GM18861 (cell line): Measurements from ENCODE around the gene SREBF2.
"Not testable (repeated sequence)": the region's sequence is repeated elsewhere in the genome, so short reads cannot be mapped to it uniquely, and the experiment has no call there.

Experiments used
- ATAC-seq: cut with Tn5 transposase; IDR thresholded peaks from one replicate; pipeline ENCODE4 v1.9.1; 2021; ENCODE audit not compliant: unreplicated experiment

Gene SREBF2

GRCh38 chr22:41940832-41941765 is 108.2 kb downstream of the SREBF2 start:
- peak; percentile 26 for ATAC-seq

DNA sequence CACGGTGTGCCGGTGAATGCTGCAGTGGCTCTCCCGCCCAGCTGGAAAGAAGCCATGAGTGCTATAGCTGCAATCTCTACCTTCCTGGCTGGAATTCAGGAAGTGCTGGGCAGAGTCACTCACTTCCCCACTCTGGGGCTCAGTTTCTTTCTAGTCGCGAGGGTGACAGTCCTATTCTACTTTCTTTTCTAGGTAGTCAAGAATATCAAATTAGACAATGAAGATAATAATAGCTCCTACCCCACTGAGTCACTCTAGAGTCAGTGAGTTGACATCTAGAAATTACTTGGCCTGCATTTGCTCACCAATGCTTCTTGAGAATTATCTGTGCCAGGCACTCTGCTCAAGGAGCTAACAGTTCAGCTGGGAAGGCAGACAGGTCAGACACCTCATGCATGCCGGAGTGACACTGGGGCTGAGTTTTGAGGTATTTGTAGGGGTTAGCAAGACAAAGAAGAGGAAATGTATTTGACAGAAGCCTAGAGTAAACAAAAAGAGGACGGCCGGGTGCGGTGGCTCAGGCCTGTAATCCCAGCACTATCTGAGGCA is 110.8 kb downstream of the SREBF2 start:
- no peak for ATAC-seq

DNA sequence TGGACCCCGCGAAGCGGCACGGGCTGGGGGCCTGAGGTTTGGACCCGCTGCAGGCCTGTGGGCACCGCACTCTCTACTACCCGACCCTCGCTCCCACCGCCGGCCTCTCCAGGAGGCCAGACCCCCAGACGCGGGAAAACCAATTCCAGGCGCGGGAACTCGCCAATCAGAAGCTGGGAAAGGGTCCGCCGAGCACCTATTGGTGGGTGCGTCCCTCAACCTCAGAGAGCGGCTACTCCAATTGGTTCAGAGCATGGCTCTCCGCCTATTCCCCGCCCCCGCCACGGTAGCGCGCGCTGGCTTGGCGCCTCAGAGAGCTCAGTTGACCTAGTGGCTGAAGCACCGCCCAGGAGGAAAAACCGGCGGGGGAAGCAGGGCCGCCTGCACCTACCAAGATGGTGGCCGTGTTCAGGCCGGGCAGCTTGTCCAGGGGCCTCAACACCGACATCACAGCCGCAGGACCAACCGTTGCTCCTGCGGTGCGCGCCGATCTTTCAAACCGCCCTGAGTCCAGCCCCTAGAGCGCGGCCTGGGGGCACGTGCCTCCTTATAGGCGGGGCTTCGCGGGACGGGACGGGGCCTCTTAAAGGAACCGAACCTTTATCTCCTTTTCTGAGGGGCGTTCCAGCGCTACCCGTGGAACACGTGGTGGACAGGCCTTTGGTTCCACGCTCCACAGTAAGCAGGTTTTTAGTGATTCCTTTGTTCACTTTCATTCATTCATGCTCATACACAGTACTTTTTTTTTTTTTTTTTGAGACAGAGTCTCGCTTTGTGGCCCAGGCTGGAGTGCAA is 113.9 kb downstream of the SREBF2 start, which contains the start of gene CENPM:
Gene CENPM (minus strand): TSS at position 524 of the 795 bp plus-strand sequence. CDS start 76 bp downstream, at position 448.
- peak; percentile 39 for ATAC-seq

DNA sequence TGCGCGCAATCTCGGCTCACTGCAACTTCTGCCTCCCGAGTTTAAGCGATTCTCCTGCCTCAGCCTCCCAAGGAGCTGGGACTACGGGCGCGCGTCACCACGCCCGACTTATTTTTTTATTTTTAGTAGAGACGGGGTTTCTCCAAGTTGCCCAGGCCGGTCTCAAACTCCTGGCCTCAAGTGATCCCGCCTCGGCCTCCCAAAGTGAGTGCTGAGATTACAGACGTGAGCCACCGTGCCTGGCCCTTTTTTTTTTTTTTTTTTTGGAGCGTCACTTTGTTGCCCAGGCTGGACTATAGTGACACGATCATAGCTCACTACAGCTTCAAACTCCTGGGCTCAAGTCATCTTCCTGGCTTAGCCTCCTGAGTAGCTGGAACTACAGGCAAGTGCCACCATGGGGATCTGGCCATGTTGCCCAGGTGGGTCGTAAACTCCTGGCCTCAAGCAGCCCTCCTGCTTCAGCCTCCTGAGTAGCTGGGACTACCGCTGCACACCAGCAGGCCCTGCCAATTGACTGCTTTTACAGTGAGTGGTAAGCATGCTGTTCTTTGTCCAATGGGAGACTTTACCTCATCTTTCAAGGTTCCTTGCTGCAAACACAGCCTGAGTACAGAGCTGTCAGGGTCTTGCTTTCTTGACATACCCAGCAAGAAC is 114.6 kb downstream of the SREBF2 start:
- ATAC-seq: no peak

DNA sequence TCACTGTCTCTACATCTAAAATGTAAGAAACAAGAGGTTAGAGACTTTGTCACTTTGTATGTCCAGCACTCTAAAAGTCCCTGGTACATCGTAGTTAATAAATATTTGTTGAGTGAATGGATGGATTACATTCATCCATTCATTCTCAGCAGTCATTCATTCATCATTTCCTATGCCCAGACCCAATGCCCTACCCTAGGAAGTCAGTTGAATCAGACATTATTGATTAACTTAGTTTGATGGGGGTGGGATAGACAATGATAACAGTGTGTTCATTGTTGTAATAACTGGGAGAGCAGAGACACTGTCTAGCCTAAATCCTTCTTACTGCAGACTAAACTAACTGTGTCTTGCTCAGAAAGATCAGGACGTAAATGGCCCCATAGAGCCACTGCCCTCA is 115.2 kb downstream of the SREBF2 start:
- no peak for ATAC-seq

- ATAC-seq: not testable (repeated sequence)
These were observed 116.0 kb downstream of the SREBF2 start for GRCh38 chr22:41948928-41949296.

GRCh38 chr22:41949297-41949965 is 116.5 kb downstream of the SREBF2 start:
- ATAC-seq: no peak

DNA sequence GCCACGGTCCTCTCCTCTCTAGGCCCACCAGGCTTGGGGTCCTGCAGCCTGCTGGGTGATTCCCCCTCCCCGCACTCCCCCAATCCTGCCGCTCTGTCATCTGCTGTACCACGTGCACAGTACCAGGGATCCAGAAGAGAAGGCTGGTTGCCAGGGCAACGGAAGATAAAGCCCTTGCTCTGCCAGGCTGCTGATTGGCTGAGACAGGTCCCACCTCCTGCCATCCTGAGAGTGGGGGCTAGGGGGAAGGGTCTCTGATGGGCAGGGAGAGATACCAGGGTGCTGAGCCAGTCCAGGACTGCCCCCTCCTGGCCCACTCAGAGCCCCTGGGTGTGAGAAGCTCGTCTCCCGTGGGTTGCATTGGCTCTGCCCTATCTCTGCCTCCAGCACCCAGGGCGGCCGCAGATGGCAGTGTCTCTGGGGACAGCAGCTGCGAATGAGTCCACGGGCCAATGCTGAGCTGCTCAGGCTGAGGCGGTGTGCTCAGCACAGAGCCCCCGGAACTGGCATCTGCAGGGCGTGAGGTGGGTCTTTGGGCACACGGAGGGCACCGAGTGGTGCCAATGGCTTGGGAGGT is 119.1 kb downstream of the SREBF2 start, which contains the start of gene SMIM45:
Gene SMIM45 (plus strand): TSS at position 253 of the 577 bp plus-strand sequence.
- no peak for ATAC-seq

- ATAC-seq: no peak
These were observed 119.8 kb downstream of the SREBF2 start for GRCh38 chr22:41952713-41953112.
